Measurements from ENCODE around the gene COL6A5. TPM values are rescaled to one million over a fixed set of nuclear protein-coding genes. Genes with fewer than 3 reads are reported as not detected.
A peak's percentile ranks its signal among the peaks of the same experiment; 100 is the strongest.
"Not testable (repeated sequence)": the region's sequence is repeated elsewhere in the genome, so short reads cannot be mapped to it uniquely, and the experiment has no call there.

The COL6A5 gene
- total RNA-seq, 1 experiment from 2014 or later: not detected

DNA sequence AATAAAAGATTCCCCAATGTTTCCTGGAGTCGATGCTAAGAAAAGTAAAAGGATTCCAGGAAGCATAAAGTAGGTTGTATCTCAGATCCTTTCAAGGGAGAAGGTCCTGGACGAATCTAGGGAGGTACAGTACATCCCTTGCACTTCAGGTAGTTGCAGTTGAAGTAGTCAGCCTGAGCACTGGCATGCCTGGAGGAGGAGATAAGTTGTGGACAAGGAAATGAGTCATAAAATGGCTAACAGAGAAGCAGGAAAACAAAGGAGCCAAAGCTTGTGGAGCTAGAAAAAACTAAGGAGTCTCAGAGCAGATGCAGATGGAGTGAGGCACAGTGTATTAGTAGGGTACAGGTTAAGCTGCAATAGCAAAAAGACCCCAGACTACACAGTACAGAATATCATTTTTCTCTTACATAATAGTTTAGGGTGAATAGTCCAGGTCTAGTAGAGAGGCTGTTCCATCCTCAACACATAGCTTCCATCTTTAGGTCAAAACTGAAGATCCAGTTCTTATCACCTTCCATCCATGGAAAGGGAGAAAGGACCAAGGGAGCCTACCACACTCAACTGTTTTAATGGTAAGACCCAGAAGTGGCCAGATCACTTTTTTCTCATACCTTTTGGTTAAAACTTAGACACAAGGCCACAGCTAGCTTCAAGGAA lies 41.3 kb downstream of the COL6A5 start:
- peak; percentile 3 for DNase-seq (ENCODE audit: low read depth)

DNA sequence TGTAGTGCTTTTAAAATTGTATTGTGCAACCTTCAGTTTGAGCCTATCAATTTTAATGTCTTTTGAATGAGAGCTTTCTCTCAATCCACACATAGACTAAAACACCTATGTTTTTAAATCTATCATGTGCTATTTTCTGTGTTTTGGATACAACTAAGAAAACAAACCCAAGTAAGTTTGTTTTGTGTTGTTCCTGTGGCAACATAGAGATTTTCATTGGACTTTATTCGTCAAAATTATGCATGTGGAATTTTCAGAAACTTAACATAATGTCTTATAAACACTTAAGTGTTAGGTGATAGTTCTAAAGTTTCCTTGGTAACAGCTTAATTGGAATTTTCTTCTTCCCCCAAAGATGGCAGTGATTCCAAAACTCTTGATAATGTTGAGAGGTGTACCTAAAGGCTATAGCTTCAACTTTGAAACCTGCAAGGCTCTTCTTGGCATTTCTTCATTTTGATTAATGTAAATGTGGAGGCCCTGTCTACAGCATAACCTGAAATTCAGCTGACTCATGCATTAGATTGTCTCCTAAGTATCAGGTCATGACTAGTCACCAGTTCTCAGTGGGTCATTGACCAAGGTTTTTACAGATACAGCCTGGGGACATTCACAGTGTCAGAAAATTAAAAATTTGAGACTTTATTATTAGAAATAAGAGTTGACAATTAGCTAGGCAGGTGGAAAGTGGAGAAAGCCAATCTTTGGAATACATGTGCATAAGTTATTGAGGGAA lies 44.4 kb downstream of the COL6A5 start:
- DNase-seq (ENCODE audit: low read depth): no peak

DNA sequence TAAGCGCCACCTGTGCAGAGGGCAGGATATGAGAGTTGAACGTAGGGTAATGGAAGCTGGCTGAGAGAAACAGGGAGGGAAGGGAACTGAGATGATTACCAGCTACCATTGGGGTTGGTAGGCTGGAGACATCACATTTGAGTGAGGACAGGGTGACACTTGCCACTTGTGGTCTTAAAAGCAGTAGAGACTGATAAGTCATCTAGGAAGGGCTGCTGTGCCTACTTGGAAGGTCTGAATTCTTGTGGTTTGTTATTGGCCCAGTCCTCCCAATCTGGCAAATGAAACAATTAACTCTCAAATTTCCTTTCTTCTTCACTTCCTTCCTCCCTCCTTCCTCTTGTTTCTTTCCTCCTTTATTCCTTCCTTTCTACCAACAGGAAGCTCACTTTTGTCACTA lies 46.8 kb downstream of the COL6A5 start:
- no peak for DNase-seq (ENCODE audit: low read depth)

DNA sequence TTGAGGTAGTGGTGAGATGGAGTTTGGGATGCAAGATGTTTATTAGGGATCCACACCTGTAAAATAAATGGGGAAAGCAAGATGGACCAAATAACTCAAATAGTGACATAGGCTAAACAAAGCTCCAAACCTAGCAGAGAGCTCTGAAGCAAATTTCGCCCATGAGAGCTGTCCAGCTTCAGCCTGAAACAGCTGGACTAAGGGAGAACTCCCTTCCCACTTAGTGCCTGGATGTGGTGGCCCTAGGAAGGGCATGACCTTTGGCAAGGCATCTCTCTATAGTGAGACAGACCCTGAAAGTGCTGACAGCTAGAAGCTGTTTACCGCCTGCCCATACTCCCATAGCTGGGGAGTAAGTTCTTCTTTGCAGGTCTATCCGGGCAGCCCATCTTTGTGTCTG lies 48.1 kb downstream of the COL6A5 start:
- no peak for DNase-seq (ENCODE audit: low read depth)

DNA sequence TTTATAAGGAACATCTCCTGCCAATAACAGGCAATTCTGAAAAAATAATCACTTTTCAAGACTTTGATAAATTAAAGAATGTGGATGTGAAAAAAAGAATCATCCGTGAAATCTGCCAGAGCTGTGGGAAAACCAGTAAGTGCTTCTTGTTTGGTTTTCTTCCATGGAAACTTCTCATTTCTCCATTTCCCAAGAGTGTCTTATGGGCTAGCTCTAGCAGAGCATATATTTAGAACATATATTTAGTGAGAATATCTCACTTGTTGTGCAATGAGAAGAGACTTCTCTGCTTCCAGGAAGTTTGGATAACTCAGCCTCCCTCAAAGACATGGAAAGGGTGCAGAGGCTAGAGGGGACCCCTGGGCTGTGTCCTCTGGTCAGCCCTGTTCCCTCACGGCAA lies 49.9 kb downstream of the COL6A5 start:
- DNase-seq (ENCODE audit: low read depth): no peak

DNA sequence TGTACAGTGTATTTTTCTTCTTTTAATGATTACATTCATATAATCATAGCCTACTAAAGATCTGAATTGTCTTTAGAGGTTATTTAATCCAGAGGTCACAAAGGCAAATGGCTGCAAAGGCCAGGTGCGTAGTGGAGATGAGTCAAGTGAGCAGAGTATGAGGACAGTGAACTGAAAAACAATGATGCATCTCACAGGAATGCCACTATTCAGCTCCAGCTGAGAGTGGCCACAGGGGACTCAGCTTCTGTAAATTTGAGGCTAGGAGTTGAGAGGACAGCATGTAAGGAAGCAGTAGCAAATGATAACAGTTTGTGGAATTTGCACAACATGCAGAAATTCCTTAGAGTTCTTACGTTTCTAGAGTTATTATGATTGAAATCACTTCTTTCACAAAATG lies 50.4 kb downstream of the COL6A5 start:
- DNase-seq (ENCODE audit: low read depth): peak; percentile 48

DNA sequence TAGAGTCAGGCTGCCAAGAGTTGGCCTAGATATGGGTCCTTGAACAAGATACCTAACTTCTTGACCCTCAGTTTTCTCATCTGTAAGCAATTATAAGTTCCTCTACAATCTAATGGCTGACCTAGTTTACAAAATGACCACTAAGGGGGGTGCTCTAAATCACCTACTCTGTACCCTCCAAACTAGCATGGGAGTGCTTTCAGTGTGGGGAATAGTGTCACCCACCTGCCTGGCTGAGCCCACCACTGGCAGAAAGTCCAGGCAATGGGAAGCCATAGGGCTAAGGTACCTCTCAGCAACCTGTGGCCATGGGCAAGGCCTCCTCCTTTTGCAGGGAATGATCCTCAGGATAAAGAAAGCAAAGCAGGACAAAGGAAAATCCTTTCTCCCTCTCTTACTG lies 58.9 kb downstream of the COL6A5 start:
- no peak for DNase-seq (ENCODE audit: low read depth)

DNA sequence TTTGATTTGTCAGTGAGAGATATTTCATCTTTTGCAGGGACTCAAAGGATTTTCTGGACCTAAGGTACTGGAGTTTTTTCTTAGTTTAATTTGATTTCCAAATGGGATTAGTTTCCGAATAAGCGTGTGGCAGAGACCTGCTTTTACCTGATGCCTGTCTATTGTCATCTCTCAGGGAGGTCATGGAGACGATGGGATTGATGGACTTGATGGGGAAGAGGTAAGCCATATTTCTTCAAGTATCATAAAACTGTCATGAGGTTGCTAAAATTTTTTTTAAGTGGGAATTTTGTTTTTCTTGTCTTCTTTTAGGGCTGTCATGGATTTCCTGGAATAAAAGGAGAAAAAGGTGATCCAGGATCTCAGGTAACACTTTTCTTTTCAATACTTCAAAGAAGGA lies 60.5 kb downstream of the COL6A5 start:
- no peak for DNase-seq (ENCODE audit: low read depth)

DNA sequence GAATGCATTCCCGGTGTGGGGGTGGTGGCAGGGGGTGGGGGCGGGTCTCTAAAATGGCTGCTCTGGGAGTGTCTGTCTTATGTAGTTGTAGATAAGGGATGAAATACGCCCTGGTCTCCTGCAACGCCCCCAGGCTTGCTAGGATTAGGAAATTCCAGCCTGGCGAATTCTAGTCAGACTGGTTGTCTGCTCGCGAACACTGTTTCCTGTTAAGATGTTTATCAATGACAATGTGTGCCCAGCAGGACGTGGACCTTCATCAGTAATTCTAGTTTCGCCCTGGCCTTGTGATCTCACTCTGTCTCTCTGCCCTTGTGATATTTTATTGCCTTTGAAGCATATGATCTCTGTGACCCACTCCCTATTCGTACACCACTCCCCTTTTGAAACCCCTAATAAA lies 62.8 kb downstream of the COL6A5 start:
- DNase-seq (ENCODE audit: low read depth): not testable (repeated sequence)

DNA sequence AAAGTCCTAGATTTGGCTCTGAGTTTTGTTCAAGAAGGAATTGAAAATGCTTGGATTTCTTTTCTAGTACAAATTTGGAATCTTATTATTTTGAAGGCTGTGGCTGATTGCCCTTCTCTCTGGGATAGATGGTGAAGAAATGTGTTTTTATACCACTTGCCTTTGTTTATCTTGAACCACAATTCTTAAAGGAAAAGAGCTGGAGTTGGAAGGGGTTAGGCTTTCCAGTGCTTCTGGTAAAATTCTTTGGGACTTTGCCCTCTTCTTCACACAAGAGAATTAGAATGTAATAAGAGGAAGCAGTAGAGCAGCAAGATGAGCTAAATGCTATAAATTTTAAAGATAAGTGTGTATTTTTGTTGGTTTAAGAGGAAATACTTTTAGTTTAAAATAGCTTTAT lies 65.8 kb downstream of the COL6A5 start:
- DNase-seq (ENCODE audit: low read depth): no peak

DNA sequence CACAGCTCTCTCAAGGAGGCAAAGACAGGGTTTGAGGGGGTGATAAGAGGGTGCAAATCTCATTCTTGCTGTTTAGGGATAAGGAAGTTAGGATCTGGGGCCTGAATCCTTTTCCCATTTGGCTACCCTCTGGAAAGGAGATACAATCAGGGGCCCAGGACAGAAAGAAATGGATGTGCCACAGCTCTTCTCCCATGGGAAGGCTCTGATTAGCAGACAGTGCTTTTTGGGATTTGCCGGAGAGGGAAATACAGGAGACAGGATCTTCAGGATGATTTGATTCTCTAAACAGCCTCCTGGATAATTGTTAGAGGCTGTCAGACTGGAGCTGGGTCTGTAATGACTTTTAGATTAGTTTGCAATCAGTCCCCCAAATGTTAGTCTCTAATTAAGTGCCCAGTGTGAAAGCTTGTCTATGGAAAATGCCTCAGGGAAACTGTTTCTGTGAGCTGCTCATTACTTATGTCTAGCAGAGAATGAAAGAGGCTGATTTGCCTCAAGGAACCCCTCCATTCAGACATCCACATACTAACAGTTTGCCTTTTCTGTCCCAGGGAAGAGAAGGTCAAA lies 67.6 kb downstream of the COL6A5 start:
- DNase-seq (ENCODE audit: low read depth): no peak

DNA sequence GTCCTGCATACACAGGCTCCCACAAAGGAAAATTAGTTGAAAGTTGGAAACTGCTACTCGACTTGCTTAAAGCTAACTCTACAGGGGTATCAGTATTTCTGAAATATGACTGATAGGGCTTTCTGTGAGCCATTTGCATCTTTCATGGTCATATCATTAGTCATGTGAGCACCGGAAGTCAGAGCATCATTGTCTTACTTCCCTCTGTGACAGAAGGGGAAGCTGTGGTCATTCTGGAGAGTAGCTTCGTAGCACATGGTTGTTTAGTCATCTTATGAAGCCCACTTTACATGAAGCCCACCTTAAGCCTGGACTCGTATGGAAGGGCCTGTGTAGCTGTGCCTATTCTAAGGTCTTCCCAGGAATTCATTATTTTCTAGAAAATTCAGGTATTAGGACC lies 69.0 kb downstream of the COL6A5 start:
- DNase-seq (ENCODE audit: low read depth): no peak

DNA sequence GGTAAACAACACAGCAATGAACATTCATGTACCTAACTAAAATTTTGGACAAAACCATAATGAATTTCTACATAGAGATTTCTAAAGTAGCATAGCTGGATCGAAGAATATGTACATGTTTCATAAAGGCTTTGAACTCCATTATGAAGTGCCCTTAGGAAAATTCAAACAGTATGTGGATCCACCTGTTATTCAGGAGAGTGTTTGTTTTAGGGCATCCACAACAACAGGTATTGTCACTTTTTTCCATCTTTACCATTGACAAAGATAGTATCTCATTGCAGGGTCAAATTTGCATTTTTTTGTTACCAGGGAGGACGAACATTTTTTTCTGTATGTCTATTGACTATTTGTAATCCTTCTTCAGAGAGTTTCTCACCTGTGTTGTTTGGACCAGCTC lies 75.0 kb downstream of the COL6A5 start:
- no peak for DNase-seq (ENCODE audit: low read depth)

DNA sequence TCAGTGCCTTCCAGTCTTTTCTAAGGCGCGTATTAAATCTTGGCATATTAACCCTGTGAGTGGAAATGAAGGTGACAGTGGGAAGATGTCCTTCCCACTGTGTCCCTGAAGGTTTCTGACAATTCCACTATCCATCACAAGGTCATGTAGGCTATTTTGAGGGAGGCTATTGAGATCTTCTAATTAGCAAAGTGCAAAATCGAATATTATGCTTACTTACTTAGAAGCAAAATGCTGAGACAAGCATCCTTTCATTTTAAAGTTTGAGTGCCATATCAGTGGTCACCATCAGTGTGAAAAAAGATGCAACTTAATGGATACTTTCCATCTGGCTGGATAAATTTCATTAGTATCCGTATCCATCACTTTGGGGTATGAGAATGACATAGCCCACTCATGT lies 77.6 kb downstream of the COL6A5 start:
- DNase-seq (ENCODE audit: low read depth): no peak

DNA sequence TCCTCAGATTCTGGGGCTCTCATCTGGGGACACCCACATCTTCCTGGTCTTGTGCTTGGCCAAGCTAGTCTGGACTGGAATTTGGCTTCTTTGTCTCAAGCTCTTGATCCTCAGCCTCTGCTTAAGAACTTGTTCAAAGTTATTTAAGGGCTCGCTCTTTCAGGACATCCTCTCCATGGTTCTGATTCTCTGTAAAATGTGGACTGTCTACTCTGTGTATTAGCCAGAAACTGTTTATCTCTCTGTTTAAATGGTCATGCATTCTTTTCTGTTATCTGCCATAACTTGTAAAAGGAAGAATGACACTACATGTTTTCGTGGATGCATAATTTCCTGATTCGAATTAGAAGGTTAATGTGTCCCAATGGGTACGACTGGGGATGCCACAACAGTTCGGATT lies 79.4 kb downstream of the COL6A5 start:
- no peak for DNase-seq (ENCODE audit: low read depth)

DNA sequence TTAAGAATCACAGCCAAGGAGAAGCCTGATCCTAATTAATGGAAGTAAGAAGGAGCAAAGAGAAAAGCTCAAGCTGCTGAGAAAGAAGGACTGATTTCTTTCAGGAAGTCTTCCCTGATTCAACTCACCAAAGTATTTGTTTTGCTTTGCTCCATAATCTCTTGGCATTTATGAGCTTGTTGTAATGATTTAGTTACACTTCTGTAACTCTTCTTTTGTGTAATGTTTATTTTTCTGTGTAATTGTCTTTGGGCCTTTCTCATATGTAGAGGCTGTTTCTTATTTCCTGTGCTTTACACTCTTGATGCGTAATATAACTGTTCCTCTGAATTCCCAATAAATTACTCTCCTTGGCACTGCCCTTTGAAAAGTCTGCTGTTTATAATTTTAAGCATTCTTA lies 80.0 kb downstream of the COL6A5 start:
- no peak for DNase-seq (ENCODE audit: low read depth)

DNA sequence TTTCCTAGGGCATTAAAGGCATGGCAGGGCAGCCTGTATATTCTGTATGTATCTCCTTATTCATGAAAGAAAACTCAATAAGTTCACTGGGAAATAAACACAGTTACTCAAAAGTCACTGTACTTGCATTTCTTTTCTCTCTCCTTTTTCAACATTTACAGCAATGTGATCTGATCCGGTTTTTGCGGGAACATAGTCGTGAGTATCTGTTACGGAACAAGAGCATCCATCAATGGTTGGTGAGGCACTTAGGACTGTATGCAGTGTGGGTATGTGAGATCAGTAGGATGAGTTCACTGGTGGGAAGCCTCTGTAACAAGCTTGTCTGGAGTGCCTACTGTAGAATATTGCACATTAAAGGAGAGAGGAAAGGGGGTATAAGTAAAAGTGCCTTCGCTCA lies 80.7 kb downstream of the COL6A5 start:
- no peak for DNase-seq (ENCODE audit: low read depth)

DNA sequence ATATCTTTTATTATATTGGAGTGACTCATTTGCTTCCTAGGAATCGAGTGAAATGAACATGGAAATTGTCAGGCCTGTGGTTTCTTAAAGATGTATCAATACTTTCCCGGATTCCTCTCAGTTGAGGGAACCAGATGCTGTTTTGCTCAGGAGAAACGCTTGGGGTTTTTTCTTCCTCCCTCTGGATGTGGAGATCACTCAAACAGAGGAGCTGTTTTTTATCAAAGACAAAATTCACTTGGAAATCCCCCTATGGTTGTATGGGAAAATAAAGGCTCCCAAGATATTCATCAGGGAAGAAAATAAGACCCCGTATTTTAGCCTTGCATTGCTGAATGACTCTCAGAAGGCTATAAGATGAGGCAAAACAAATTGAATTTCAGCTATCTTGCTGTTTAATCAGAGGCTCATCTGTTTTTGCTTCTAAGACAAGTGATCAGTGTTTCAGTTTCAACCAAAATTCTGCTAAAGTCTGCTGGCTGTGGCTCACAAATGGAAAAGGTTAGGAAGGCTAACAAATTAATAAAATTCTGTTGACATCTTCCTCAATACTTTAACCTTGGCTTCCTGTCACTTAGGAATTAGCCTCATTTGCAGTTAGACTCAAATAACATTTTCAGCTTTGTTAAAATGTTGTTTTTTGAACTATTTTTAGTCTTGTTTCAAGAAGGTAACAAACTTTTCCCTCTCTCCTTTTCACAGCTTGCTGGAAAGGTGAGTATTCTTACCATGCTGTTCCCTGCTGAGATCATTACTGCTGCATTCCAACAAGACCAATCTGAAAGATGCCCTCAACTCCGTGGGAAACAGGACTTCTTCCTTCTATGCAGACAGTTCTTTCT lies 83.6 kb downstream of the COL6A5 start:
- DNase-seq (ENCODE audit: low read depth): no peak

DNA sequence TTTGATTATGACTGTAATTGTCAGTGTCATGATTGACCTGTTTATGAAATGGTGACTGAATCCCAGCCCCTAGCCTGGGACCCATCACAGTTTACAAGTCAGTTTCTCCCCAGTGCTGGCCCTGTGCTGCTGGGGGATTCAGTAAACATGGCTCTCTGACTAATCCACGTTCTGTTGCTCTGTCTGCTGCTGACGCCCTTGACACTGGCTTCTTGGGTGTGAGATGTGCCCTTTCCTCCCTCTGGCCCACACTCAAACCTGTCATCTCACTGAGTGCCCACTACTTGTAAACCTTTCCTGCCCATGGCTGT lies 84.2 kb downstream of the COL6A5 start:
- DNase-seq (ENCODE audit: low read depth): no peak

DNA sequence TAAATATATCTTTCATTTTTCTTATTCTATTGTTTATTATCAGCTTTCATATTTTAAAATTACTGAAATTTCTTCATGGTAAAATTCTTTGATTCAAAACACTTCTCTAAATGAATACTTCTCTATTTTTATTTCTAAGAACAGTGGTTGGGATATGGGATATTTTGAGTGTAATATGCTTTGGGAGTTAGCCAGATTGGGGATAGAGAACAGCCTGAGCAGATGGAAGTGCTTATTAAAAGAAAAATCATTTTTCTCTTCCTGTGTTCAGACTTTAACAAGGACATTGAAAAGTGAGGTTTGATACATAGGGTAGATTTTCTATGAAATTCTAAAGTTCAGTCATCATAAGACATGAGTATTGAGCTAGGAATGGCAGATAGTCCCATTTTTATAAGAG lies 84.8 kb downstream of the COL6A5 start:
- DNase-seq (ENCODE audit: low read depth): no peak

DNA sequence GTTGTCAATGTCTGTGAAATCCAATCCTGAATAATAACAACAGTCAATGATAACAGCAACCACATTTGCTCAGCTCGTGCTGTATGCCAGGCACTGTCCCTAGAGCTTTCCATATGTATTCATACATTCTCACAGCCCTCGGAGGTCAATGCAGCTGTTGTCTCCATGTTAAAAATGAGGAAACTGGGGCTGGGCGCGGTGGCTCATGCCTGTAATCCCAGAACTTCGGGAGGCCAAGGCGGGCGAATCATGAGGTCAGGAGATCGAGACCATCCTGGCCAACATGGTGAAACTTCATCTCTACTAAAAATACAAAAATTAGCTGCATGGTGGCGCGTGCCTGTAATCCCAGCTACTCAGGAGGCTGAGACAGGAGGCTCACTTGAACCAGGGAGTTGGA lies 86.6 kb downstream of the COL6A5 start:
- DNase-seq (ENCODE audit: low read depth): not testable (repeated sequence)

DNA sequence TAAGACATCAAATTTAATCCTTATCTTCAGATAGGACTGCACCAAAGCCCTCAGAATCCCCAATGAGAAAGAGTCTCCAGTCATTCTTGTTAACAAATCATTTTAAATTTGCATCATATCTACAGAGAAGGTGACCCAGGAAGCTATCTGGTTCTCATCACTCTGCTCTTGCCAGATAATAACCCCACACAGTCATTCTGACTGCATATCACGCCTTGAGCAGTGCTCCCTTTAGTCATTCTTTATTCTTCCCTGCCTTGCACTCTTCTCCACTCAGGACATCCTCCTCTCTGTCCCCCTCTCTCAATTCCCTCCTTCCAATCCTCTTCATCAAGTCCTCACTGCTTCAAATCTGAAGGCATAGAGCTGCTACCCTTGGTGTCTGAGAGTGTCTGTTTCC lies 87.8 kb downstream of the COL6A5 start:
- DNase-seq (ENCODE audit: low read depth): no peak

DNA sequence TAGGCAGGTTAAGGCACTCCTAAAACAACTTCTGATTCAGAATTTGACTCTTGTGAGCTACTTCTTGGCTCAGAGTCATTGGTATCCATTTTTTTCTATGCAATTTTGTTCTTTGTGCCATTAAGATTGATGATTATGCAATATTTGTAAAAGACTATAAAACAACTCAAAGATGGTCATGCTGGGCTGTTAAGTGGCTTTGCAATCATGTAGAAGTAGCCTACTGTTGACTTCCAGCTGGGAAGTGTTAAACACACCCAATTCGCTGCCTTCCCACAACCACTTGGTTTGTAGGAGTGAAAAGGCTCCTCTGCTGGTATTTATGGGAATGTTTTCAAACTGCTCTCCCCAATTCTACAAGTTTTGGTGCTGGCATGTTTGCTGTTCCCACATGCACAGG lies 96.8 kb downstream of the COL6A5 start:
- DNase-seq (ENCODE audit: low read depth): no peak
